ENCODE data around the gene DAZAP1. TPM values are rescaled to one million over a fixed set of nuclear protein-coding genes. Genes with fewer than 3 reads are reported as not detected.

The DAZAP1 gene
- polyA plus RNA-seq, 1 donor (not counting 4 experiments of a cell fraction or from before 2014, with no cell fraction given): 99.2 TPM

- H2AFZ ChIP-seq (ENCODE audit: control insufficient read depth, low read length): no peak overlapping the region
- H3K9me1 ChIP-seq (ENCODE audit: control insufficient read depth, extremely low read depth, insufficient read depth, low read length): peaks cover 3% of the 10 kb centered on the region
- no peak overlapping the region for H3K9ac ChIP-seq (ENCODE audit: control insufficient read depth, extremely low read depth, insufficient read depth, low read length)
- dilution Hi-C loops (cut with MboI; ENCODE audit: extremely low pct_ligation_motif_present, low sequenced_read_pairs): no loop called here
- H3K27ac ChIP-seq (ENCODE audit: control insufficient read depth, insufficient read depth, low read length): no peak overlapping the region
- H3K4me2 ChIP-seq (ENCODE audit: control insufficient read depth, extremely low read depth, insufficient read depth, low read depth, low read length): no peak overlapping the region
- TF ChIP-seq EZH2 (IDR thresholded peaks at IDR 0.05; ENCODE audit: low read length) (no peak), CTCF (optimal IDR thresholded peaks at IDR 0.05 in 1 of 3, IDR thresholded peaks at IDR 0.05 in 1 of 3, conservative IDR thresholded peaks at IDR 0.05 in 1 of 3; ENCODE audit: extremely low read depth in 1 of 3, insufficient read depth in 2 of 3, low read length in 3 of 3) (no peak)
- H4K20me1 ChIP-seq (ENCODE audit: control insufficient read depth, extremely low read depth, insufficient read depth, low read length): peaks cover 6% of the 10 kb centered on the region
- peaks cover 11% of the 10 kb centered on the region for H3K4me1 ChIP-seq (ENCODE audit: control insufficient read depth, extremely low read depth, insufficient read depth, low read length)
- peaks cover 42% of the 10 kb centered on the region for H3K79me2 ChIP-seq (ENCODE audit: control insufficient read depth, insufficient read depth, low read length)
- DNase-seq (ENCODE audit: low read depth, low spot score): no peak
- H3K27me3 ChIP-seq (ENCODE audit: control insufficient read depth, extremely low read depth, insufficient read depth, low read length): no peaks in the 10 kb centered on the region
- FAIRE-seq: no peak
- no peaks in the 10 kb centered on the region for H3K9me3 ChIP-seq (ENCODE audit: control insufficient read depth, low read depth, low read length)
- peaks cover 37 to 63% of the 10 kb centered on the region in 2 experiments for H3K36me3 ChIP-seq (ENCODE audit: control insufficient read depth in 2 of 2, extremely low read depth in 1 of 2, insufficient read depth in 2 of 2, low read length in 2 of 2)
- H3K4me3 ChIP-seq (ENCODE audit: control insufficient read depth in 2 of 3, extremely low read depth in 1 of 3, insufficient read depth in 2 of 3, low read depth in 1 of 3, low read length in 3 of 3): no peak overlapping the region
Observed at GRCh38 chr19:1429750-1430149, 22.4 kb downstream of the DAZAP1 start.

GRCh38 chr19:1430246-1430645 lies 22.9 kb downstream of the DAZAP1 start:
- no peak for FAIRE-seq
- H3K4me1 ChIP-seq (ENCODE audit: control insufficient read depth, extremely low read depth, insufficient read depth, low read length): peaks cover 6% of the 10 kb centered on the region
- no peak for DNase-seq (ENCODE audit: low read depth, low spot score)
- no peak overlapping the region for H3K4me2 ChIP-seq (ENCODE audit: control insufficient read depth, extremely low read depth, insufficient read depth, low read depth, low read length)
- H3K79me2 ChIP-seq (ENCODE audit: control insufficient read depth, insufficient read depth, low read length): peaks cover 41% of the 10 kb centered on the region
- no peak overlapping the region for H3K27ac ChIP-seq (ENCODE audit: control insufficient read depth, insufficient read depth, low read length)
- H2AFZ ChIP-seq (ENCODE audit: control insufficient read depth, low read length): no peak overlapping the region
- H4K20me1 ChIP-seq (ENCODE audit: control insufficient read depth, extremely low read depth, insufficient read depth, low read length): peaks cover 6% of the 10 kb centered on the region
- no peak overlapping the region for H3K9ac ChIP-seq (ENCODE audit: control insufficient read depth, extremely low read depth, insufficient read depth, low read length)
- no peak overlapping the region for H3K4me3 ChIP-seq (ENCODE audit: control insufficient read depth in 2 of 3, extremely low read depth in 1 of 3, insufficient read depth in 2 of 3, low read depth in 1 of 3, low read length in 3 of 3)
- H3K36me3 ChIP-seq (ENCODE audit: control insufficient read depth in 2 of 2, extremely low read depth in 1 of 2, insufficient read depth in 2 of 2, low read length in 2 of 2): peaks cover 38 to 62% of the 10 kb centered on the region in 2 experiments
- H3K9me1 ChIP-seq (ENCODE audit: control insufficient read depth, extremely low read depth, insufficient read depth, low read length): peaks cover 2% of the 10 kb centered on the region
- TF ChIP-seq CTCF (optimal IDR thresholded peaks at IDR 0.05 in 1 of 3, IDR thresholded peaks at IDR 0.05 in 1 of 3, conservative IDR thresholded peaks at IDR 0.05 in 1 of 3; ENCODE audit: extremely low read depth in 1 of 3, insufficient read depth in 2 of 3, low read length in 3 of 3): no peak
- TF ChIP-seq EZH2 (IDR thresholded peaks at IDR 0.05; ENCODE audit: low read length): no peak
- H3K9me3 ChIP-seq (ENCODE audit: control insufficient read depth, low read depth, low read length): no peaks in the 10 kb centered on the region
- dilution Hi-C loops (cut with MboI; ENCODE audit: extremely low pct_ligation_motif_present, low sequenced_read_pairs): no loop called here
- H3K27me3 ChIP-seq (ENCODE audit: control insufficient read depth, extremely low read depth, insufficient read depth, low read length): no peaks in the 10 kb centered on the region

Data from keratinocyte (primary cell).